C4-2B (cell line): Measurements from ENCODE around the gene ANLN.

Source experiments
- ZFX ChIP-seq: fragments of 450-650 bp; IDR thresholded peaks from 2 replicates; pipeline ENCODE4 v1.6.1; 2017
- TF ChIP-seq, protein P1 (sequence below): fragments of 450-650 bp; conservative IDR thresholded peaks from 2 replicates; pipeline ENCODE4 v1.5.1; 2017; ENCODE audit warnings: mild to moderate bottlenecking

DNA sequence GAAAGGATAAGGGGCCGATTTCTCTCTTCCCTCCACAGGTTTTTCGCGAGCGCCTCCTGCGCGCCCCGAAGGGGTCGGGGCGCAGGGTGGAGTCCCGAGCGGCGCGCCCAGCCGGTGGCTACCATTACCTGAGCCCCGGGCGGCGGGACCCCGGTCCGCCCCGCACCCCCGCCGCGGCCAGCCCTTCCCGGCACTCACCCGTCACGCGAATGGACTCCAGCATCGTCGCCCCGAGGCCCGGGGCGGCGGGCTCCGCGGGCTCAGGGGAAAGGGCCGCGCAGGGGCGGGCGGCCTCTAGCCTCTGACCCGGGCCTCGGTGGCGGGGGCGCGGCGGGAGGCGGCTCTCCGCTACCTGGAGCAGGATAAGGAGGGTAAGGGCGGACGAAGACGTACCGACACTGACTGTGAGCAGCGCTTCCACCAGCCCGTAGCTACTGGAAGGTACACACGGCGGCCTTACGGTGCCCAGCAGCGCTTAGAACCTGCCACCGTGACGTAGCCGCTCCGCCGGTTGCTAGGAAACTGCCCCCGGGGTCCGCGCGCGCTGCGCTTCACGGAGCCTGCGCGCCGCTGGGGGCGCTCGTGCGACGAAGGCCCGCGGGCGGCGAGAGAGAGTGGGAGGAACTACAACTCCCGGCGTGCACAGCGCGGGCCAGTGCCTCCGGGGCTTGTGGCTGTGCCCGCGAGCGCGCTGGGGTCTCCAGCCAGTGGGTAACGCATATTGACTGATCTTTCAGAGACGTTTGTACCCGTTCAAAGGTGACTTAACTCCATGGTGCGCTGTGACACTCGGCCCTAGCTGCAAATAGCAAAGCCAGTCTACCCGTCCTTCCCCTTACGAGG, 22.7 kb upstream of the ANLN start:
- TF ChIP-seq, protein P1, sequence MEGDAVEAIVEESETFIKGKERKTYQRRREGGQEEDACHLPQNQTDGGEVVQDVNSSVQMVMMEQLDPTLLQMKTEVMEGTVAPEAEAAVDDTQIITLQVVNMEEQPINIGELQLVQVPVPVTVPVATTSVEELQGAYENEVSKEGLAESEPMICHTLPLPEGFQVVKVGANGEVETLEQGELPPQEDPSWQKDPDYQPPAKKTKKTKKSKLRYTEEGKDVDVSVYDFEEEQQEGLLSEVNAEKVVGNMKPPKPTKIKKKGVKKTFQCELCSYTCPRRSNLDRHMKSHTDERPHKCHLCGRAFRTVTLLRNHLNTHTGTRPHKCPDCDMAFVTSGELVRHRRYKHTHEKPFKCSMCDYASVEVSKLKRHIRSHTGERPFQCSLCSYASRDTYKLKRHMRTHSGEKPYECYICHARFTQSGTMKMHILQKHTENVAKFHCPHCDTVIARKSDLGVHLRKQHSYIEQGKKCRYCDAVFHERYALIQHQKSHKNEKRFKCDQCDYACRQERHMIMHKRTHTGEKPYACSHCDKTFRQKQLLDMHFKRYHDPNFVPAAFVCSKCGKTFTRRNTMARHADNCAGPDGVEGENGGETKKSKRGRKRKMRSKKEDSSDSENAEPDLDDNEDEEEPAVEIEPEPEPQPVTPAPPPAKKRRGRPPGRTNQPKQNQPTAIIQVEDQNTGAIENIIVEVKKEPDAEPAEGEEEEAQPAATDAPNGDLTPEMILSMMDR: peak; percentile 98
- TF ChIP-seq ZFX: peak; percentile 61; the same call in 1 of the 2 replicates
